ENCODE results near the gene CHMP1A. TPM values are rescaled to one million over a fixed set of nuclear protein-coding genes. Genes with fewer than 3 reads are reported as not detected.

CHMP1A gene
- total and polyA plus RNA-seq, 2 of the 8 experiments (the other 6 are each of a cell fraction or from before 2014, with no cell fraction given) = 64.4 to 75.8 TPM

GRCh38 chr16:89701425-89702406 is 44.2 kb upstream of the CHMP1A start, which contains the start of gene SPATA2L (continued):
- peak; percentile 12 to 39 (median 22) for TF ChIP-seq CTCF (IDR thresholded peaks at IDR 0.05; ENCODE audit: control extremely low read depth in 1 of 3, insufficient read depth in 1 of 3, low read depth in 1 of 3, low read length in 3 of 3)
- no peak for TF ChIP-seq SIRT6 (IDR thresholded peaks at IDR 0.05; ENCODE audit: low read length)
- TF ChIP-seq PHF8 (conservative IDR thresholded peaks at IDR 0.05; ENCODE audit: low read depth, low read length) = peak; percentile 69
- peak; percentile 53; the same call in 1 of the 2 replicates for TF ChIP-seq SP1 (IDR thresholded peaks at IDR 0.05; ENCODE audit: low read depth, low read length)
- no peak for TF ChIP-seq SUZ12 (IDR thresholded peaks at IDR 0.05; ENCODE audit: low read length)
- TF ChIP-seq HDAC2 (IDR thresholded peaks at IDR 0.05; ENCODE audit: borderline replicate concordance in 1 of 2, low read depth in 2 of 2, low read length in 2 of 2) = peak in 1 of 2 experiments; percentile 36; a peak in 1 of 4 replicates
- peak; percentile 43 for TF ChIP-seq POLR2AphosphoS5 (IDR thresholded peaks at IDR 0.05; ENCODE audit: low read depth, low read length)
- peak; percentile 68; the same call in 1 of the 2 replicates for TF ChIP-seq EGR1 (IDR thresholded peaks at IDR 0.05; ENCODE audit: borderline replicate concordance, low read depth, low read length)
- TF ChIP-seq, protein P1, sequence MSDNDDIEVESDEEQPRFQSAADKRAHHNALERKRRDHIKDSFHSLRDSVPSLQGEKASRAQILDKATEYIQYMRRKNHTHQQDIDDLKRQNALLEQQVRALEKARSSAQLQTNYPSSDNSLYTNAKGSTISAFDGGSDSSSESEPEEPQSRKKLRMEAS (IDR thresholded peaks at IDR 0.05) = peak; percentile 67
- TF ChIP-seq TEAD4 (IDR thresholded peaks at IDR 0.05; ENCODE audit: low read depth, low read length) = no peak
- TF ChIP-seq SIN3A (conservative IDR thresholded peaks at IDR 0.05 in 1 of 2, IDR thresholded peaks at IDR 0.05 in 1 of 2; ENCODE audit: low read depth in 1 of 2, low read length in 2 of 2) = peak in 1 of 2 experiments; percentile 92; a peak in 2 of 4 replicates
- TF ChIP-seq BACH1 (IDR thresholded peaks at IDR 0.05; ENCODE audit: low read length) = 0 out of 2 replicates have a peak, but pooled peaks have one; percentile 9
- no peak for TF ChIP-seq ASH2L (IDR thresholded peaks at IDR 0.05; ENCODE audit: low read length)
- peak; percentile 43; the same call in 1 of the 2 replicates for TF ChIP-seq E2F6 (IDR thresholded peaks at IDR 0.05)
- TF ChIP-seq KDM4A (IDR thresholded peaks at IDR 0.05; ENCODE audit: low read depth, low read length, severe bottlenecking) = peak; percentile 56

Measured in H1 (cell line).